ENCODE measurements around the gene SDK1. TPM values are rescaled to one million over a fixed set of nuclear protein-coding genes. Genes with fewer than 3 reads are reported as not detected.

The SDK1 gene
- total RNA-seq, 1 experiment from 2014 or later: 20.0 TPM

GRCh38 chr7:4014346-4015050 lies 713.4 kb downstream of the SDK1 start:
- intact Hi-C loops (cut with micrococcal nuclease; ENCODE audit: unreplicated experiment): no loop called here
- Mint-ChIP-seq H3K4me3 (ENCODE audit: low read depth, unreplicated experiment) (no peak overlapping the region), H3K27ac (ENCODE audit: unreplicated experiment) (no peak overlapping the region), H3K36me3 (ENCODE audit: insufficient read depth, unreplicated experiment) (no peaks in the 10 kb centered on the region), H3K4me1 (ENCODE audit: low read depth, unreplicated experiment) (no peaks in the 10 kb centered on the region), H3K9me3 (ENCODE audit: low read depth, unreplicated experiment) (peaks cover 6% of the 10 kb centered on the region), H3K27me3 (ENCODE audit: unreplicated experiment) (no peaks in the 10 kb centered on the region)
- CTCF ChIA-PET: no interaction called here
- DNase-seq: no peak
- no peak for TF ChIP-seq CTCF (IDR thresholded peaks at IDR 0.05; ENCODE audit: unreplicated experiment)
- no TSS peak for BruUV-seq (replicated peaks)

GRCh38 chr7:4015371-4015770 lies 714.3 kb downstream of the SDK1 start:
- BruUV-seq (replicated peaks): no TSS peak
- no peaks in the 10 kb centered on the region for H3K36me3 Mint-ChIP-seq (ENCODE audit: insufficient read depth, unreplicated experiment)
- no peaks in the 10 kb centered on the region for H3K4me1 Mint-ChIP-seq (ENCODE audit: low read depth, unreplicated experiment)
- H3K4me3 Mint-ChIP-seq (ENCODE audit: low read depth, unreplicated experiment): no peak overlapping the region
- H3K27ac Mint-ChIP-seq (ENCODE audit: unreplicated experiment): no peak overlapping the region
- intact Hi-C loops (cut with micrococcal nuclease; ENCODE audit: unreplicated experiment): no loop called here
- no peak for DNase-seq
- H3K27me3 Mint-ChIP-seq (ENCODE audit: unreplicated experiment): no peaks in the 10 kb centered on the region
- no peak for TF ChIP-seq CTCF (IDR thresholded peaks at IDR 0.05; ENCODE audit: unreplicated experiment)
- CTCF ChIA-PET: interaction anchor here (0.5 kb wide), 1 partner anchor 1028 kb away, joined by 3 read pairs; no protein-coding TSS in a partner anchor
- H3K9me3 Mint-ChIP-seq (ENCODE audit: low read depth, unreplicated experiment): peaks cover 6% of the 10 kb centered on the region

- TF ChIP-seq CTCF (IDR thresholded peaks at IDR 0.05; ENCODE audit: unreplicated experiment): no peak
- H3K4me1 Mint-ChIP-seq (ENCODE audit: low read depth, unreplicated experiment): no peaks in the 10 kb centered on the region
- no peak for DNase-seq
- H3K9me3 Mint-ChIP-seq (ENCODE audit: low read depth, unreplicated experiment): peaks cover 6% of the 10 kb centered on the region
- H3K36me3 Mint-ChIP-seq (ENCODE audit: insufficient read depth, unreplicated experiment): no peaks in the 10 kb centered on the region
- CTCF ChIA-PET: no interaction called here
- intact Hi-C loops (cut with micrococcal nuclease; ENCODE audit: unreplicated experiment): no loop called here
- H3K27ac Mint-ChIP-seq (ENCODE audit: unreplicated experiment): no peak overlapping the region
- H3K4me3 Mint-ChIP-seq (ENCODE audit: low read depth, unreplicated experiment): no peak overlapping the region
- H3K27me3 Mint-ChIP-seq (ENCODE audit: unreplicated experiment): no peaks in the 10 kb centered on the region
- no TSS peak for BruUV-seq (replicated peaks)
These were observed 714.9 kb downstream of the SDK1 start for GRCh38 chr7:4015996-4016395.

- no peaks in the 10 kb centered on the region for H3K27me3 Mint-ChIP-seq (ENCODE audit: unreplicated experiment)
- CTCF ChIA-PET: no interaction called here
- no peak for DNase-seq
- no peak overlapping the region for H3K27ac Mint-ChIP-seq (ENCODE audit: unreplicated experiment)
- H3K9me3 Mint-ChIP-seq (ENCODE audit: low read depth, unreplicated experiment): peaks cover 6% of the 10 kb centered on the region
- intact Hi-C loops (cut with micrococcal nuclease; ENCODE audit: unreplicated experiment): no loop called here
- no peaks in the 10 kb centered on the region for H3K4me1 Mint-ChIP-seq (ENCODE audit: low read depth, unreplicated experiment)
- no TSS peak for BruUV-seq (replicated peaks)
- no peak for TF ChIP-seq CTCF (IDR thresholded peaks at IDR 0.05; ENCODE audit: unreplicated experiment)
- H3K4me3 Mint-ChIP-seq (ENCODE audit: low read depth, unreplicated experiment): no peak overlapping the region
- H3K36me3 Mint-ChIP-seq (ENCODE audit: insufficient read depth, unreplicated experiment): no peaks in the 10 kb centered on the region
These were observed 716.0 kb downstream of the SDK1 start for GRCh38 chr7:4017081-4017480.
